ENCODE results near the gene DLEU7. TPM values are rescaled to one million over a fixed set of nuclear protein-coding genes. Genes with fewer than 3 reads are reported as not detected.

DLEU7 gene
- total RNA-seq: under 1 TPM in 2 of 4 donors, not detected in 2; 0.49 to 0.61 TPM

DNA sequence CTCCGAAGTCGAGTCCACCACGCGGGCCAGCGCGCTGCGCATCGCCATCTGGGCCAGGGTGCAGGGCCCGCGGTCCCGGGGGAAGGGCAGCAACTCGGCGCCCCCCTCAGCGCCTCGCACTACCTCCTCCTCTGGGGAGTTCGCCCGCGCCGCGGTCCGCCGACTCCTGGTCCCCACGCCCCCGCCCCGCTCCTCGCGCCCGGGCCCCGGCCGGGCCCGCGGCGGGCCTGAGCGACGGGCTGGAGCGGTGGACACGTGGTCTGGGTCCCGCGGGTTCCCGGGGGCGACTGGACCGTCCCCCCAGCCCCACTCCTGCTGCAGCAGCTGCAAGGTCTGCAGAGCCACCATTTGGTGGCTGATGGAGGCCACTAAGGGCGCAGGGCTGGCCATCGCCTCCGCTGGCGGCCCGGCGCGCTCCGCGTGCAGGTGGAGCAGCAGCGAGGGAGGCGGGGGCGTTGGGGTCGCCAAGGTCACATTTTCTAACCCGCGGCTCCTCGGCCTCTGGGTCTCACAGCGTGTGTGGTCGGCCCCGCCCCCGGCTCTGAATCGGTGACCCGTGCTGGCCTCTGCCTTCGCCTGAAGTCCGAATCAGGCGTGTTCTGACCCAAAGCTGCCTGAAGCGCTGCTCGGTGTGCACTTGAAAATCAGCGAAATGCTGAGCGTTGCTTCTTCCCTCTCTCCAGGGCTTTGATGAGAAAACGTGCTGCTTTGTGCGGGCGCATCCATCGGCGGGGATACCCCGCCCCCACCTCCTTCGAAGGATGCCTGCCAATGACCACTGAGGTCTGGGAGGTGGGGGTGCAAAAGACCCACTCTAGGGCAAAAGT lies at the start of gene DLEU7:
TSS of gene DLEU7 (minus strand) at position 436 of the 827 bp plus-strand sequence. CDS start at position 390, 46 bp downstream.
- DNase-seq (ENCODE audit: low spot score in 2 of 2): no peak
- 31 to 51% methylated on average over 9 to 32 of the region's 78 CpGs for WGBS, 2 donors
- intact Hi-C loops (cut with DNase I; ENCODE audit: low total_unique reads): no loop called here
- TF ChIP-seq POLR2A (IDR thresholded peaks at IDR 0.05): no peak
- TF ChIP-seq, protein P1, sequence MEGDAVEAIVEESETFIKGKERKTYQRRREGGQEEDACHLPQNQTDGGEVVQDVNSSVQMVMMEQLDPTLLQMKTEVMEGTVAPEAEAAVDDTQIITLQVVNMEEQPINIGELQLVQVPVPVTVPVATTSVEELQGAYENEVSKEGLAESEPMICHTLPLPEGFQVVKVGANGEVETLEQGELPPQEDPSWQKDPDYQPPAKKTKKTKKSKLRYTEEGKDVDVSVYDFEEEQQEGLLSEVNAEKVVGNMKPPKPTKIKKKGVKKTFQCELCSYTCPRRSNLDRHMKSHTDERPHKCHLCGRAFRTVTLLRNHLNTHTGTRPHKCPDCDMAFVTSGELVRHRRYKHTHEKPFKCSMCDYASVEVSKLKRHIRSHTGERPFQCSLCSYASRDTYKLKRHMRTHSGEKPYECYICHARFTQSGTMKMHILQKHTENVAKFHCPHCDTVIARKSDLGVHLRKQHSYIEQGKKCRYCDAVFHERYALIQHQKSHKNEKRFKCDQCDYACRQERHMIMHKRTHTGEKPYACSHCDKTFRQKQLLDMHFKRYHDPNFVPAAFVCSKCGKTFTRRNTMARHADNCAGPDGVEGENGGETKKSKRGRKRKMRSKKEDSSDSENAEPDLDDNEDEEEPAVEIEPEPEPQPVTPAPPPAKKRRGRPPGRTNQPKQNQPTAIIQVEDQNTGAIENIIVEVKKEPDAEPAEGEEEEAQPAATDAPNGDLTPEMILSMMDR (IDR thresholded peaks at IDR 0.05): no peak
- H3K4me3 ChIP-seq (ENCODE audit: low read depth, poor library complexity, severe bottlenecking): no peak within 1 kb of the TSS

DNA sequence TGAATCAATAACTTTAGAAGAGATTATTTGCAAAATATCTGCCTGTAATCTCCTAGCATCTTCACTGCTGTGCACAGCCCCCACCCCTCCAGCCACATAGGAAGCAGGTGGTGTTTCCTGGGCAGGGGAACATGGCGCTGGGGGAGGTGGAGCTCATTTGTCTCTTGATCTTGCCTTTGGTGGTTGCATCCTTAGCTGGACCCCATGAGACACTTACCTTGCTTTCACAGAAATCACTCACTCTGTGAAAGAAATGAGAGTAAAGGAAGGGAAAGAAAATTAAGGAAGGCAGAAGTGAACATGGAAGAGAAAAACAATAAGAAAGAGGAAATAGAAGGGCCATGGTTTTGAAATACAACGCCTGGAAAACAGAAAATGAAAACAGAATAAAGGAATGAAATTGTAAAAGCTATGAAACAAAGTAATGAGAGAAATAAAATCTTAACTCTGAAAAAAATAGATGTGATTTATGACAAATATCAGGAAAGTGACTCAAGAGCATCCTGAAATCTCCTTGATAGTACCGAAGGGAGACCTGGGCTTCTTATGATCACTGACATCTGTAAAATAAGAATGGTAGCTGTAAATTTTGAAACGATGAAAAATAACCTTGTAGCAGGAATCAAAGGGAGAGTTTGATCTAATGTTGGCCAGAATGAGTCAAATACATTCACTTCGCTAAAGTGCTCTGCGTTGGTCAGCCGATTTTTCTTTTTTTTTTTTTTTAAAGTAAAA lies 48.9 kb upstream of the DLEU7 start:
- no peak for DNase-seq (ENCODE audit: low spot score in 2 of 2)
- intact Hi-C loops (cut with DNase I; ENCODE audit: low total_unique reads): no loop called here
- H3K4me3 ChIP-seq (ENCODE audit: low read depth, poor library complexity, severe bottlenecking): no peak overlapping the region
- TF ChIP-seq, protein P1 (IDR thresholded peaks at IDR 0.05): no peak
- no peak for TF ChIP-seq POLR2A (IDR thresholded peaks at IDR 0.05)
- 66 to 71% methylated on average over 7 of the region's 7 CpGs for WGBS, 2 donors

DNA sequence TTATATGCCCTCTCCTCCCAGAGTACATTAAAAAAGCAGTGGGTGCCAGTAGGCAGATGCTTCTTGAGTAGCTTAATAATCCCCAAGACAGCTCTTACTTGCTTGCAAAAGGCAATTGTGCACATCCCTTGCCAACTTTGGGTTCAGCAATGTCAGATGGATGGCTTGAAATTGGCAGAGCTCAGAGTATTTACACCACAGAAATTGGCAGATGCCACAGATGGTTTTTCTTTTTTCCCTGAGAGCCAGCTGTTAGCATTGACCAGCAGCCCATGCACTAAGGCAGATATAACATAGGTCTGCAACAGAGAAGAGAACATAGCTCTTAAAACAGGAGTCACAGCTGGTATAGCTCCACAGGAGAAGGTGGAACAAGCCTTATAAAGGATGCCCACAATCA lies 47.7 kb upstream of the DLEU7 start:
- no peak for TF ChIP-seq POLR2A (IDR thresholded peaks at IDR 0.05)
- TF ChIP-seq, protein P1 (IDR thresholded peaks at IDR 0.05): no peak
- intact Hi-C loops (cut with DNase I; ENCODE audit: low total_unique reads): no loop called here
- no peak overlapping the region for H3K4me3 ChIP-seq (ENCODE audit: low read depth, poor library complexity, severe bottlenecking)
- no peak for DNase-seq (ENCODE audit: low spot score in 2 of 2)

DNA sequence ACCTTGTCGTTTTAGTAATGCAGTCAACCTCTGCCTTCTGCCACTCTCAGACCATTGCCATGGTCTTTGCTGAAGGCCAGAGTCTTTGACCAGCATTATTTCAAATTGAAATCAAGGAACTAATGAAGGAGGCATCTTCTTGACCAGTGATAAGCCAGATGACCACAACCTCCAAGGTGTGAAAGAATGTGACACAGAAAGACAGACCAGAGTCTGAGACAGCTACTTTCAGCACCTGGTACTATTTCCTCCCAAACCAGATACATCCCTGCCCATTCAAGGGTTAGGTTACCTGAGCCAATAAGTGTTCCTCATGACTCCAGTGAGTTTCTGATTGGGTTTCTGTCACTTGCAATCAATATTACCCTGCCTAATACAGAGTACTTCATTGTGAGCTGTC lies 45.8 kb upstream of the DLEU7 start:
- 78 to 90% methylated on average over 1 of the region's 1 CpG for WGBS, 2 donors
- no peak for DNase-seq (ENCODE audit: low spot score in 2 of 2)
- TF ChIP-seq, protein P1 (IDR thresholded peaks at IDR 0.05): no peak
- no peak for TF ChIP-seq POLR2A (IDR thresholded peaks at IDR 0.05)
- intact Hi-C loops (cut with DNase I; ENCODE audit: low total_unique reads): no loop called here
- no peak overlapping the region for H3K4me3 ChIP-seq (ENCODE audit: low read depth, poor library complexity, severe bottlenecking)

DNA sequence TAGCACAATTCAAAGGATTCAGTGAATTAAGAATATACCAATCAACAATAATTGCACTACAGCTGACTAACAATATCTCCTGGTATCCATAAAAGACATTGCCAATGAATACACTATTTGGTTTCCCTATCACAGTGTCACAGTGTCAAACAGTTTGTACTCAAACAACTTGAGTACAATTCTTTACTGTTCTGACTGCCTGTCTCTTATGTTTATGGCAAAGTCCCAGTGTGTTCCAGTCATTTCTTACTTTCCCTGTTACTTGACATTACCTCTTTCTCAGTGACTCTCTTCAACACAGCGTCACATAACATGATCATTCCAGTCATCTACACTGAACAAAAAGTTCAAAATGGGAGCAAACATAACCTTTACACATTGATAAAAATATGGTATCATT lies 44.9 kb upstream of the DLEU7 start:
- intact Hi-C loops (cut with DNase I; ENCODE audit: low total_unique reads): no loop called here
- TF ChIP-seq POLR2A (IDR thresholded peaks at IDR 0.05): no peak
- 95 to 100% methylated on average over 1 of the region's 1 CpG for WGBS, 2 donors
- DNase-seq (ENCODE audit: low spot score in 2 of 2): no peak
- H3K4me3 ChIP-seq (ENCODE audit: low read depth, poor library complexity, severe bottlenecking): no peak overlapping the region

DNA sequence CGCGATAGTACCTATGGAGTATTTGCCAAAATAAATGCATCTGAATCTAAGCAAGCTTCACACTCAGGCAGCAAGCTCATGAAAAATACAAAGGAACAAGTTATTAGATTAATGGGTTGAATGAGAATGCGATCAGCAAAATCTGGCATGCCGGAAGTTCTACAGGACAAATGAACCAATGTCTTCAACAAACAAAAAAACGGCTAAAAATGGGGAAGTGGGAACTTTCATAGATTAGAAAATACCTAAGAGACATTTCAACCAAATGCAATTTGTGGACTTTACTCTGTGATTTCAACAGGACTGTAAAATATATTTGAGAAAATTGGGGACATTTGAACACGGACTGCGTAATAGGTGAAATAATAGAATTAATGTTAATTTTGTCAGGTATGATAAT lies 43.7 kb upstream of the DLEU7 start:
- H3K4me3 ChIP-seq (ENCODE audit: low read depth, poor library complexity, severe bottlenecking): no peak overlapping the region
- TF ChIP-seq, protein P1 (IDR thresholded peaks at IDR 0.05): no peak
- no peak for TF ChIP-seq POLR2A (IDR thresholded peaks at IDR 0.05)
- no peak for DNase-seq (ENCODE audit: low spot score in 2 of 2)
- intact Hi-C loops (cut with DNase I; ENCODE audit: low total_unique reads): no loop called here
- WGBS, 2 donors: 91 to 94% methylated on average over 7 of the region's 7 CpGs

Data from lower leg skin (tissue), 4 donors.